ENCODE measurements around the gene EEIG2. TPM values are rescaled to one million over a fixed set of nuclear protein-coding genes. Genes with fewer than 3 reads are reported as not detected.

The EEIG2 gene
- polyA plus RNA-seq, 1 experiment: 2.6 TPM

GRCh38 chr1:108521990-108522393, 37.9 kb upstream of the EEIG2 start:
- Histone ChIP-seq H3K27me3 (ENCODE audit: control insufficient read depth, insufficient read depth, low read length) (peaks cover 4% of the 10 kb centered on the region), H3K36me3 (ENCODE audit: control insufficient read depth, insufficient read depth, low read length) (no peaks in the 10 kb centered on the region), H3K4me3 (ENCODE audit: low read depth, low read length) (no peak overlapping the region)
- no peak for TF ChIP-seq CTCF (IDR thresholded peaks at IDR 0.05; ENCODE audit: insufficient read depth, low read depth, low read length)
- no peak for DNase-seq (ENCODE audit: low read depth)
- POLR2A ChIA-PET: no interaction called here
- CTCF ChIA-PET: interaction anchor here (1.1 to 3.7 kb wide), 4 partner anchors 10 to 122 kb away, joined by 3 to 18 read pairs (median 8); partner anchors contain the start of gene EEIG2

- no peaks in the 10 kb centered on the region for H3K36me3 ChIP-seq (ENCODE audit: control insufficient read depth, insufficient read depth, low read length)
- H3K27me3 ChIP-seq (ENCODE audit: control insufficient read depth, insufficient read depth, low read length): peaks cover 4% of the 10 kb centered on the region
- POLR2A ChIA-PET: no interaction called here
- no peak overlapping the region for H3K4me3 ChIP-seq (ENCODE audit: low read depth, low read length)
- DNase-seq (ENCODE audit: low read depth): no peak
- no peak for TF ChIP-seq CTCF (IDR thresholded peaks at IDR 0.05; ENCODE audit: insufficient read depth, low read depth, low read length)
- CTCF ChIA-PET: interaction anchor here (0.6 kb wide), 1 partner anchor 98 kb away, joined by 3 read pairs; no protein-coding TSS in a partner anchor
Measured at GRCh38 chr1:108523829-108524228, 36.1 kb upstream of the EEIG2 start.

GRCh38 chr1:108524676-108525075, 35.2 kb upstream of the EEIG2 start:
- Histone ChIP-seq H3K27me3 (ENCODE audit: control insufficient read depth, insufficient read depth, low read length) (peaks cover 4% of the 10 kb centered on the region), H3K36me3 (ENCODE audit: control insufficient read depth, insufficient read depth, low read length) (no peaks in the 10 kb centered on the region), H3K4me3 (ENCODE audit: low read depth, low read length) (no peak overlapping the region)
- TF ChIP-seq CTCF (IDR thresholded peaks at IDR 0.05; ENCODE audit: insufficient read depth, low read depth, low read length): no peak
- ChIA-PET CTCF (interaction anchor here (0.6 to 1.5 kb wide), 2 partner anchors 12 to 97 kb away, joined by 3 to 4 read pairs; no protein-coding TSS in a partner anchor), POLR2A (no interaction called here)
- DNase-seq (ENCODE audit: low read depth): no peak

- no peak for TF ChIP-seq CTCF (IDR thresholded peaks at IDR 0.05; ENCODE audit: insufficient read depth, low read depth, low read length)
- ChIA-PET CTCF (no interaction called here), POLR2A (no interaction called here)
- Histone ChIP-seq H3K27me3 (ENCODE audit: control insufficient read depth, insufficient read depth, low read length) (peaks cover 2% of the 10 kb centered on the region), H3K4me3 (ENCODE audit: low read depth, low read length) (no peak overlapping the region), H3K36me3 (ENCODE audit: control insufficient read depth, insufficient read depth, low read length) (no peaks in the 10 kb centered on the region)
- DNase-seq (ENCODE audit: low read depth): no peak
Measured at GRCh38 chr1:108527135-108527534, 32.8 kb upstream of the EEIG2 start.

- H3K36me3 ChIP-seq (ENCODE audit: control insufficient read depth, insufficient read depth, low read length): no peaks in the 10 kb centered on the region
- ChIA-PET POLR2A (no interaction called here), CTCF (interaction anchor here (0.9 to 1.3 kb wide), 2 partner anchors 18 to 32 kb away, joined by 3 read pairs; partner anchors contain the start of gene EEIG2)
- peaks cover 4% of the 10 kb centered on the region for H3K27me3 ChIP-seq (ENCODE audit: control insufficient read depth, insufficient read depth, low read length)
- no peak overlapping the region for H3K4me3 ChIP-seq (ENCODE audit: low read depth, low read length)
- TF ChIP-seq CTCF (IDR thresholded peaks at IDR 0.05; ENCODE audit: insufficient read depth, low read depth, low read length): no peak
- DNase-seq (ENCODE audit: low read depth): no peak
Measured at GRCh38 chr1:108527837-108528236, 32.1 kb upstream of the EEIG2 start.
